Ovary (tissue), 3 donors: ENCODE measurements around the gene IQSEC3.

ENCODE experiments used
- EP300 ChIP-seq: sonication (generic); formaldehyde crosslinking; IDR thresholded peaks from one replicate; pipeline ENCODE4 v1.6.1; 2017; ENCODE audit warnings: antibody characterized with exemption
- TF ChIP-seq, protein P1 (sequence below), 3 donors: fragments of 450-650 bp in 2 of 3; fragments of 200-600 bp in 1 of 3; IDR thresholded peaks; one replicate each; pipeline versions ENCODE4 v1.5.1 to v1.8.0; 2016 to 2022; ENCODE audit warnings: antibody characterized with exemption in 3 of 3, mild to moderate bottlenecking in 1 of 3
- donor health status: DM: no; HTN: no; CAD: no.

DNA sequence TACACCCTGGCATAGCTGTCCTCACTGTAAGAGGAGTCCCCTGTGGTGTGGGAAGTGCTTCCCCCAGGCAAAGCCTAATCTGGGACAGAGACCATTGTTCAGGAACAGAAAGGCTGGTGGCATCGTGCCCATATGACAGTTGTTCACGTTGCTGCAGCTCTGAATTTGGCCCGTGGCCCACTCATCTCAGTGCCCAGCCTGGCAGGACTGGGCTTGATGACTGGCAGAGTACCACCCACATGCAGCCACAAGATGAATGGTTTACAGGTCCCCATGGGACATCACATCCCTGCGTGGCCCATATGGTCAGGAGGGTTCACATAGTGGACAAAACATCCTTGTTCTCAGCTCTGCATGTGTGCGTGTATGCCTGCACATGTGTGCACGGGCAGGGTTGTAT lies 17.5 kb downstream of the IQSEC3 start:
- TF ChIP-seq, protein P1, sequence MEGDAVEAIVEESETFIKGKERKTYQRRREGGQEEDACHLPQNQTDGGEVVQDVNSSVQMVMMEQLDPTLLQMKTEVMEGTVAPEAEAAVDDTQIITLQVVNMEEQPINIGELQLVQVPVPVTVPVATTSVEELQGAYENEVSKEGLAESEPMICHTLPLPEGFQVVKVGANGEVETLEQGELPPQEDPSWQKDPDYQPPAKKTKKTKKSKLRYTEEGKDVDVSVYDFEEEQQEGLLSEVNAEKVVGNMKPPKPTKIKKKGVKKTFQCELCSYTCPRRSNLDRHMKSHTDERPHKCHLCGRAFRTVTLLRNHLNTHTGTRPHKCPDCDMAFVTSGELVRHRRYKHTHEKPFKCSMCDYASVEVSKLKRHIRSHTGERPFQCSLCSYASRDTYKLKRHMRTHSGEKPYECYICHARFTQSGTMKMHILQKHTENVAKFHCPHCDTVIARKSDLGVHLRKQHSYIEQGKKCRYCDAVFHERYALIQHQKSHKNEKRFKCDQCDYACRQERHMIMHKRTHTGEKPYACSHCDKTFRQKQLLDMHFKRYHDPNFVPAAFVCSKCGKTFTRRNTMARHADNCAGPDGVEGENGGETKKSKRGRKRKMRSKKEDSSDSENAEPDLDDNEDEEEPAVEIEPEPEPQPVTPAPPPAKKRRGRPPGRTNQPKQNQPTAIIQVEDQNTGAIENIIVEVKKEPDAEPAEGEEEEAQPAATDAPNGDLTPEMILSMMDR (IDR thresholded peaks at IDR 0.05): no peak
- no peak for TF ChIP-seq EP300
